SK-N-SH (cell line): ENCODE results near the gene ID2. TPM values are rescaled to one million over a fixed set of nuclear protein-coding genes. Genes with fewer than 3 reads are reported as not detected.

Experiments
- CTCF ChIA-PET: fragments of 300-600, 350-600 bp; formaldehyde crosslinking; extraction: SDS; loops from one replicate; lab custom pipeline; 2021; lab: Yijun Ruan, JAX
- POLR2A ChIA-PET: fragments of 350-600 bp; sonication (Branson Sonifier 250); formaldehyde crosslinking; extraction: SDS; loops from one replicate; lab custom pipeline; 2020; ENCODE audit warnings: antibody characterized with exemption, inconsistent platforms; lab: Yijun Ruan, JAX
- DNase-seq: peaks from one replicate; pipeline ENCODE4 v3.0.0; 2012
- H2AFZ ChIP-seq: fragments of 200-600 bp; sonication (generic); 2 replicates; pipeline ENCODE4 v1.8.1; 2016; ENCODE audit warnings: antibody characterized with exemption, mild to moderate bottlenecking, low read depth
- H3F3A ChIP-seq: fragments of 200-600 bp; sonication (generic); replicated peaks from 2 replicates; pipeline ENCODE3; 2016; ENCODE audit warnings: antibody characterized with exemption, mild to moderate bottlenecking; ENCODE audit not compliant: insufficient read depth
- H3K27ac ChIP-seq, 2 experiments: fragments of 200-500 bp in 1 of 2; fragments of 200-600 bp in 1 of 2; sonication (Bioruptor generic) in 1 of 2; sonication (generic), shearing (Covaris generic) in 1 of 2; 2 replicates each; pipeline versions ENCODE4 v1.5.1 to v1.6.1; 2014 to 2016; ENCODE audit warnings: low read depth in 2 of 2, inconsistent platforms in 1 of 2, low read length in 1 of 2, mild to moderate bottlenecking in 1 of 2, mixed read lengths in 1 of 2
- H3K27me3 ChIP-seq: fragments of 200-600 bp; sonication (generic), shearing (Covaris generic); 2 replicates; pipeline ENCODE4 v1.6.1; 2016; ENCODE audit warnings: mixed run types; ENCODE audit not compliant: insufficient read depth
- H3K36me3 ChIP-seq, 2 experiments: fragments of 200-500 bp in 1 of 2; fragments of 200-600 bp in 1 of 2; sonication (Bioruptor generic) in 1 of 2; sonication (generic) in 1 of 2; replicated peaks in 1 of 2; 2 replicates each; pipeline versions ENCODE3 to v1.5.1; 2014 to 2016; ENCODE audit warnings: low read length in 1 of 2, mild to moderate bottlenecking in 1 of 2; ENCODE audit not compliant: insufficient read depth in 2 of 2, control insufficient read depth in 1 of 2
- H3K4me1 ChIP-seq, 2 experiments: fragments of 200-500 bp in 1 of 2; fragments of 200-600 bp in 1 of 2; sonication (Bioruptor generic) in 1 of 2; sonication (generic), shearing (Covaris generic) in 1 of 2; 2 replicates each; pipeline versions ENCODE4 v1.5.1 to v1.6.1; 2014 to 2016; ENCODE audit warnings: low read depth in 1 of 2, low read length in 1 of 2, mixed run types in 1 of 2; ENCODE audit not compliant: insufficient read depth in 2 of 2, control insufficient read depth in 1 of 2
- H3K4me2 ChIP-seq: fragments of 200-600 bp; sonication (generic), shearing (Covaris generic); 2 replicates; pipeline ENCODE4 v1.6.1; 2017; ENCODE audit warnings: mixed run types
- H3K4me3 ChIP-seq, 2 experiments: fragments of 200-500 bp in 1 of 2; fragments of 200-600 bp in 1 of 2; sonication (Bioruptor generic) in 1 of 2; sonication (generic), shearing (Covaris generic) in 1 of 2; 2 replicates each; pipeline versions ENCODE4 v1.5.1 to v1.8.1; 2014 to 2016; ENCODE audit warnings: low read depth in 2 of 2, inconsistent platforms in 1 of 2, low read length in 1 of 2, mild to moderate bottlenecking in 1 of 2, mixed read lengths in 1 of 2, moderate library complexity in 1 of 2
- H3K79me2 ChIP-seq: fragments of 200-600 bp; sonication (generic); 2 replicates; pipeline ENCODE4 v1.8.1; 2017; ENCODE audit warnings: mild to moderate bottlenecking; ENCODE audit not compliant: insufficient read depth
- H3K9ac ChIP-seq: fragments of 200-600 bp; sonication (generic); 2 replicates; pipeline ENCODE4 v1.6.1; 2017; ENCODE audit warnings: mixed run types
- H3K9me2 ChIP-seq: fragments of 200-600 bp; sonication (generic); 2 replicates; pipeline ENCODE4 v1.6.1; 2017; ENCODE audit warnings: mixed run types
- H3K9me3 ChIP-seq: fragments of 200-600 bp; sonication (generic); 2 replicates; pipeline ENCODE4 v1.6.1; 2017; ENCODE audit warnings: mixed run types, mild to moderate bottlenecking, moderate library complexity
- H4K20me1 ChIP-seq: fragments of 200-600 bp; sonication (generic); 2 replicates; pipeline ENCODE4 v1.6.1; 2017; ENCODE audit warnings: mild to moderate bottlenecking, mixed run types; ENCODE audit not compliant: insufficient read depth
- ELF1 ChIP-seq: IDR thresholded peaks from 2 replicates; pipeline ENCODE4 v1.4.0; 2012
- EP300 ChIP-seq, 2 experiments: IDR thresholded peaks; 2 replicates each; pipeline versions ENCODE4 v1.4.0 to v1.6.1; 2012; ENCODE audit warnings: borderline replicate concordance in 1 of 2, low read depth in 1 of 2, low read length in 1 of 2
- EZH2phosphoT487 ChIP-seq: fragments of 200-600 bp; sonication (generic); IDR thresholded peaks from 2 replicates; pipeline ENCODE4 v1.6.1; 2017; ENCODE audit warnings: low read depth, mixed run types, mild to moderate bottlenecking, antibody characterized with exemption, moderate library complexity, borderline replicate concordance
- FOXM1 ChIP-seq: IDR thresholded peaks from 2 replicates; pipeline ENCODE4 v1.4.0; 2012; ENCODE audit warnings: low read depth, mild to moderate bottlenecking
- IRF3 ChIP-seq: fragments of 150-350 bp; IDR thresholded peaks from 2 replicates; pipeline ENCODE4 v1.6.1; 2016; ENCODE audit warnings: mild to moderate bottlenecking, low read depth, low read length
- JUND ChIP-seq: IDR thresholded peaks from 2 replicates; pipeline ENCODE4 v1.4.0; 2012
- MEF2A ChIP-seq: IDR thresholded peaks from 2 replicates; pipeline ENCODE4 v1.4.0; 2012; ENCODE audit warnings: low read depth, borderline replicate concordance
- NFIC ChIP-seq: IDR thresholded peaks from 2 replicates; pipeline ENCODE4 v1.4.0; 2012; ENCODE audit warnings: borderline replicate concordance
- POLR2AphosphoS5 ChIP-seq: IDR thresholded peaks from 2 replicates; pipeline ENCODE4 v1.6.1; 2012; ENCODE audit warnings: low read depth, low read length
- RCOR1 ChIP-seq: fragments of 150-350 bp; IDR thresholded peaks from 2 replicates; pipeline ENCODE4 v1.6.1; 2017; ENCODE audit warnings: antibody characterized with exemption, low read length
- REST ChIP-seq: IDR thresholded peaks from 2 replicates; pipeline ENCODE4 v1.6.1; 2012; ENCODE audit warnings: mild to moderate bottlenecking, low read depth, low read length, moderate library complexity
- SMC3 ChIP-seq: IDR thresholded peaks from 2 replicates; pipeline ENCODE4 v1.6.1; 2012; ENCODE audit warnings: low read depth, low read length, improper control_type of control experiment
- TAF1 ChIP-seq: IDR thresholded peaks from 2 replicates; pipeline ENCODE4 v1.6.1; 2012; ENCODE audit warnings: low read depth, mild to moderate bottlenecking, low read length, moderate library complexity, borderline replicate concordance
- TCF12 ChIP-seq: IDR thresholded peaks from 2 replicates; pipeline ENCODE4 v1.4.0; 2012
- WGBS: methylation state at CpG from one replicate; pipeline ENCODE4 v1.1.6; 2017; ENCODE audit warnings: low lambda C conversion rate; 5-methylcytosine and 5-hydroxymethylcytosine counted together
- polyA plus RNA-seq, 3 experiments: library from polyadenylated mRNA; depleted of rRNA; stranded (reverse); fragments of >200 nt; gene quantifications; 2 replicates each; pipeline ENCODE4 v1.2.3, GENCODE V29; 2012

Gene ID2
- polyA plus RNA-seq, 1 of the 3 experiments (the other 2 are of a cell fraction) = 459 TPM

- no peak for TF ChIP-seq TAF1
- TF ChIP-seq ELF1 = no peak
- no peak for TF ChIP-seq NFIC
- no peak for TF ChIP-seq SMC3
- TF ChIP-seq MEF2A = no peak
- no peak for TF ChIP-seq RCOR1
- no peak for TF ChIP-seq EP300 (IDR thresholded peaks at IDR 0.05; ENCODE audit: borderline replicate concordance in 1 of 2, low read depth in 1 of 2, low read length in 1 of 2)
Observed at GRCh38 chr2:8701681-8702379, 20.0 kb downstream of the ID2 start (continued).

- no peaks in the 10 kb centered on the region for H3K27me3 ChIP-seq
- H3F3A ChIP-seq = no peaks in the 10 kb centered on the region
- no peaks in the 10 kb centered on the region for H3K36me3 ChIP-seq
- no peaks in the 10 kb centered on the region for H3K9me2 ChIP-seq
- no peak overlapping the region for H2AFZ ChIP-seq
- H4K20me1 ChIP-seq = no peaks in the 10 kb centered on the region
- H3K9ac ChIP-seq = no peak overlapping the region
- H3K4me2 ChIP-seq = no peak overlapping the region
- no peak overlapping the region for H3K27ac ChIP-seq
- H3K79me2 ChIP-seq = no peaks in the 10 kb centered on the region
- POLR2A ChIA-PET = no interaction called here
- no peaks in the 10 kb centered on the region for H3K9me3 ChIP-seq
- TF ChIP-seq IRF3 (no peak), JUND (no peak), TCF12 (0 out of 2 replicates have a peak, but pooled peaks have one; percentile 5), REST (no peak), RCOR1 (no peak), POLR2AphosphoS5 (no peak), FOXM1 (no peak), EZH2phosphoT487 (no peak)
- H3K4me1 ChIP-seq = no peaks in the 10 kb centered on the region
- WGBS = 56% methylated on average over 3 of the region's 3 CpGs
- DNase-seq = no peak
- H3K4me3 ChIP-seq = no peak overlapping the region
- CTCF ChIA-PET = interaction anchor here (2.2 kb wide), 1 partner anchor 11 kb away, joined by 9 read pairs; no protein-coding TSS in a partner anchor
Observed at GRCh38 chr2:8704906-8705305, 23.1 kb downstream of the ID2 start.
